ENCODE measurements around the gene PDE1C.

The PDE1C gene

GRCh38 chr7:32034052-32034451, 36.2 kb downstream of the PDE1C start:
- DNase-seq (ENCODE audit: extremely low spot score), result no peak
- TF ChIP-seq FOXK2 (IDR thresholded peaks at IDR 0.05), result no peak
- no peak for TF ChIP-seq FOXA1 (IDR thresholded peaks at IDR 0.05)
- no peak for TF ChIP-seq ELF4 (IDR thresholded peaks at IDR 0.05)
- no peak for TF ChIP-seq SP1 (IDR thresholded peaks at IDR 0.05)
- no peak for TF ChIP-seq PKNOX1 (IDR thresholded peaks at IDR 0.05)
- TF ChIP-seq FOXM1 (IDR thresholded peaks at IDR 0.05; ENCODE audit: borderline replicate concordance), result no peak
- no peak for TF ChIP-seq LEF1 (IDR thresholded peaks at IDR 0.05; ENCODE audit: borderline replicate concordance)
- no peak for TF ChIP-seq HDGF (IDR thresholded peaks at IDR 0.05; ENCODE audit: borderline replicate concordance)
- no peak for TF ChIP-seq NFRKB (IDR thresholded peaks at IDR 0.05)
- TF ChIP-seq L3MBTL2 (conservative IDR thresholded peaks at IDR 0.05), result no peak
- no peak for TF ChIP-seq SUZ12 (IDR thresholded peaks at IDR 0.05)
- POLR2A ChIA-PET, result no interaction called here
- CTCF ChIA-PET, result interaction anchor here (0.7 kb wide), 1 partner anchor 63 kb away, joined by 4 read pairs; no protein-coding TSS in a partner anchor

- CTCF ChIA-PET, result interaction anchor here (0.6 kb wide), 1 partner anchor 1234 kb away, joined by 3 read pairs; no protein-coding TSS in a partner anchor
- DNase-seq (ENCODE audit: extremely low spot score), result no peak
- POLR2A ChIA-PET, result no interaction called here
- TF ChIP-seq HDGF (IDR thresholded peaks at IDR 0.05; ENCODE audit: borderline replicate concordance), result no peak
These were observed 37.2 kb downstream of the PDE1C start for GRCh38 chr7:32033006-32033405.

- TF ChIP-seq NFRKB (IDR thresholded peaks at IDR 0.05) (no peak), FOXA1 (IDR thresholded peaks at IDR 0.05) (no peak), FOXM1 (IDR thresholded peaks at IDR 0.05; ENCODE audit: borderline replicate concordance) (no peak), ARNT (IDR thresholded peaks at IDR 0.05) (no peak), FOXK2 (IDR thresholded peaks at IDR 0.05) (no peak), ELF4 (IDR thresholded peaks at IDR 0.05) (no peak), BHLHE40 (IDR thresholded peaks at IDR 0.05; ENCODE audit: borderline replicate concordance) (no peak)
- POLR2A ChIA-PET, result no interaction called here
- no peak for DNase-seq (ENCODE audit: extremely low spot score)
- CTCF ChIA-PET, result no interaction called here
These were observed 38.0 kb downstream of the PDE1C start for GRCh38 chr7:32032211-32032610.

GRCh38 chr7:32030904-32031692, 39.1 kb downstream of the PDE1C start:
- DNase-seq (ENCODE audit: extremely low spot score), result no peak
- POLR2A ChIA-PET, result no interaction called here
- TF ChIP-seq BHLHE40 (IDR thresholded peaks at IDR 0.05; ENCODE audit: borderline replicate concordance) (no peak), ARNT (IDR thresholded peaks at IDR 0.05) (no peak), ELF4 (IDR thresholded peaks at IDR 0.05) (no peak), FOXM1 (IDR thresholded peaks at IDR 0.05; ENCODE audit: borderline replicate concordance) (no peak), SUZ12 (IDR thresholded peaks at IDR 0.05) (no peak), FOXA1 (IDR thresholded peaks at IDR 0.05) (no peak), CTBP1 (IDR thresholded peaks at IDR 0.05; ENCODE audit: borderline replicate concordance) (no peak), PKNOX1 (IDR thresholded peaks at IDR 0.05) (no peak), NFRKB (IDR thresholded peaks at IDR 0.05) (no peak), SP1 (IDR thresholded peaks at IDR 0.05) (no peak), TARDBP (IDR thresholded peaks at IDR 0.05) (no peak), HDGF (IDR thresholded peaks at IDR 0.05; ENCODE audit: borderline replicate concordance) (no peak), ZNF384 (IDR thresholded peaks at IDR 0.05) (no peak)
- CTCF ChIA-PET, result no interaction called here

- TF ChIP-seq L3MBTL2 (conservative IDR thresholded peaks at IDR 0.05) (no peak), HDGF (IDR thresholded peaks at IDR 0.05; ENCODE audit: borderline replicate concordance) (no peak), PKNOX1 (IDR thresholded peaks at IDR 0.05) (no peak), TARDBP (IDR thresholded peaks at IDR 0.05) (no peak), SP1 (IDR thresholded peaks at IDR 0.05) (no peak), ELF4 (IDR thresholded peaks at IDR 0.05) (no peak), SUZ12 (IDR thresholded peaks at IDR 0.05) (no peak), BHLHE40 (IDR thresholded peaks at IDR 0.05; ENCODE audit: borderline replicate concordance) (no peak), FOXM1 (IDR thresholded peaks at IDR 0.05; ENCODE audit: borderline replicate concordance) (no peak), CTBP1 (IDR thresholded peaks at IDR 0.05; ENCODE audit: borderline replicate concordance) (no peak)
- CTCF ChIA-PET, result interaction anchor here (0.8 kb wide), 1 partner anchor 21 kb away, joined by 4 read pairs; no protein-coding TSS in a partner anchor
- no peak for DNase-seq (ENCODE audit: extremely low spot score)
- POLR2A ChIA-PET, result no interaction called here
These were observed 44.2 kb downstream of the PDE1C start for GRCh38 chr7:32026083-32026425.

- ChIA-PET CTCF (interaction anchor here (0.8 kb wide), 1 partner anchor 22 kb away, joined by 4 read pairs; no protein-coding TSS in a partner anchor), POLR2A (no interaction called here)
- TF ChIP-seq PKNOX1 (IDR thresholded peaks at IDR 0.05) (no peak), FOXA1 (IDR thresholded peaks at IDR 0.05) (no peak), FOXM1 (IDR thresholded peaks at IDR 0.05; ENCODE audit: borderline replicate concordance) (no peak), FOXK2 (IDR thresholded peaks at IDR 0.05) (no peak), HDGF (IDR thresholded peaks at IDR 0.05; ENCODE audit: borderline replicate concordance) (no peak), L3MBTL2 (conservative IDR thresholded peaks at IDR 0.05) (no peak), SUZ12 (IDR thresholded peaks at IDR 0.05) (no peak)
- DNase-seq (ENCODE audit: extremely low spot score), result no peak
These were observed 44.7 kb downstream of the PDE1C start for GRCh38 chr7:32025381-32026082.
